Left ventricle myocardium inferior (tissue), 1 donor: ENCODE measurements around the gene IL12A. TPM values are rescaled to one million over a fixed set of nuclear protein-coding genes. Genes with fewer than 3 reads are reported as not detected.

Source experiments
- DNase-seq: peaks from one replicate; pipeline ENCODE4 v3.0.0-alpha.2; 2020
- H3K27ac ChIP-seq: fragments of 200-600 bp; replicated peaks from 2 replicates; pipeline ENCODE4 v1.8.0; 2021
- H3K27me3 ChIP-seq: fragments of 200-600 bp; 2 replicates; pipeline ENCODE4 v1.8.0; 2021; ENCODE audit warnings: low read depth
- H3K36me3 ChIP-seq: fragments of 200-600 bp; 2 replicates; pipeline ENCODE4 v1.8.0; 2021
- H3K4me1 ChIP-seq: fragments of 200-600 bp; 2 replicates; pipeline ENCODE4 v1.8.0; 2021
- H3K4me3 ChIP-seq: fragments of 200-600 bp; 2 replicates; pipeline ENCODE4 v1.8.0; 2021; ENCODE audit warnings: mild to moderate bottlenecking, moderate library complexity
- H3K9me3 ChIP-seq: fragments of 200-600 bp; replicated peaks from 2 replicates; pipeline ENCODE4 v1.8.0; 2021
- intact Hi-C: fragments of 100-400 bp; cut with micrococcal nuclease; formaldehyde crosslinking; loops from one replicate; pipeline ENCODE4 v1.11.0; 2022
- total RNA-seq: library from RNA; stranded (reverse); fragmentation: NEBNext Ultra II Directional; extraction: Animal tissue kit (Norgen Biotek cat#: 25700); gene quantifications from one replicate; pipeline ENCODE4 v1.2.1, GENCODE V29; 2021
- TF ChIP-seq, protein P1 (sequence below): fragments of 200-600 bp; IDR thresholded peaks from 2 replicates; pipeline ENCODE4 v1.8.0; 2021; ENCODE audit warnings: antibody characterized with exemption, mild to moderate bottlenecking, borderline replicate concordance
- donor health status: DM: no; HTN: yes; CAD: no; lungs with severe emphysema.

The IL12A gene
- total RNA-seq, 1 donor from 2014 or later, result 0.60 TPM

DNA sequence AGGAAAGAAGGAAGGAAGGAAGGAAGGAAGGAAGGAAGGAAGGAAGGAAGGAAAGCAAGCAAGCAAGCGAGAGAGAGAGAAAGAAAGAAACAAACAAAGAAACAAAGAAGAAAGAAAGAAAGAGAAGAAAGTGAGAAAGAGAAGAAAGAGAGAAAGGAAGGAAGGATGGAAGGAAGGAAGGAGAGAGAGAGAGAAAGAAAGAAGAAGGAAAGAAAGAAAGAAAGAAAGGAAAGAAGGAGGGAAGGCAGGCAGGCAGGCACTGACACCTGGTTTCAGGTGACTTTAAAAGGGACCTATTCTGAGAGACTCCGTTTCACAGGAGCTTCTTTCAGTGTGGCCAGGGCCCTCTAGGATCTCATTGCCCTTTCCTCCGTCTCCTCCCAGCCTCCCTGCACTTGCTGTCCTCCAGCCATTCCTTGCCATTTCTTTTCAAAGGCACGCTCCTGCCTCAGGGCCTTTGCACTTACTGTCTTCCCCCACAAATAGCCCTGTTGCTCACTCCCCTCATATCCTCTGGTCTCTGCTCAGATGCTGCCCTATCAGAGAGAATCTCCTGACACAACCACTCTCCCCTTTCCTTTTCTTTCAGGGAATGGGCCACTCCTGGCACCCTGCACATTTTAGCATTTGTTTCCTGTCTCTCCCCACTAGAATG, 31.5 kb downstream of the IL12A start:
- TF ChIP-seq, protein P1, sequence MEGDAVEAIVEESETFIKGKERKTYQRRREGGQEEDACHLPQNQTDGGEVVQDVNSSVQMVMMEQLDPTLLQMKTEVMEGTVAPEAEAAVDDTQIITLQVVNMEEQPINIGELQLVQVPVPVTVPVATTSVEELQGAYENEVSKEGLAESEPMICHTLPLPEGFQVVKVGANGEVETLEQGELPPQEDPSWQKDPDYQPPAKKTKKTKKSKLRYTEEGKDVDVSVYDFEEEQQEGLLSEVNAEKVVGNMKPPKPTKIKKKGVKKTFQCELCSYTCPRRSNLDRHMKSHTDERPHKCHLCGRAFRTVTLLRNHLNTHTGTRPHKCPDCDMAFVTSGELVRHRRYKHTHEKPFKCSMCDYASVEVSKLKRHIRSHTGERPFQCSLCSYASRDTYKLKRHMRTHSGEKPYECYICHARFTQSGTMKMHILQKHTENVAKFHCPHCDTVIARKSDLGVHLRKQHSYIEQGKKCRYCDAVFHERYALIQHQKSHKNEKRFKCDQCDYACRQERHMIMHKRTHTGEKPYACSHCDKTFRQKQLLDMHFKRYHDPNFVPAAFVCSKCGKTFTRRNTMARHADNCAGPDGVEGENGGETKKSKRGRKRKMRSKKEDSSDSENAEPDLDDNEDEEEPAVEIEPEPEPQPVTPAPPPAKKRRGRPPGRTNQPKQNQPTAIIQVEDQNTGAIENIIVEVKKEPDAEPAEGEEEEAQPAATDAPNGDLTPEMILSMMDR, result no peak

DNA sequence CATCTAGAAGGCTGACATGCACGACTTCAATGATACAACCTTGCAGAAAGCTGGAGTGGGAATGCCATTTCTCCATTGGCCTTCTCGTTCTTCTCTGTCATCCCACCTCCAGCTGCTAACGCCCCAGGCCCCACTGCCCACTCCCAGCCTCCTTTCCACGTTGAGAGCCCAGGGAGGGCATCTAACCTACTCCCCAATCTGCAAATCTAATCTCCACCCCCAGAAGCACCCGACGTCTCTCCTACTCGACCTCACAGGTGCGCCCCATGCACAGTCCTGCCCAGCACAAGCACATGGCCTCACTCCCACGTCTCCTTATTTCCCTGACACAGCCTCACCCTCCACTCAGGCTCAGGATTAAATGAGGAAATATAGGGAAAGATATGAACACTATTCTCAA, 33.4 kb downstream of the IL12A start:
- no peak overlapping the region for H3K27ac ChIP-seq
- no peaks in the 10 kb centered on the region for H3K36me3 ChIP-seq
- no peak overlapping the region for H3K4me3 ChIP-seq
- intact Hi-C loops, result no loop called here
- H3K4me1 ChIP-seq, result no peaks in the 10 kb centered on the region
- TF ChIP-seq, protein P1, result no peak
- no peaks in the 10 kb centered on the region for H3K9me3 ChIP-seq
- peaks cover 12% of the 10 kb centered on the region for H3K27me3 ChIP-seq
- DNase-seq, result no peak

More for the DNA sequence above, 31.5 kb downstream of the IL12A start:
- H3K4me1 ChIP-seq, result no peaks in the 10 kb centered on the region
- no peak overlapping the region for H3K27ac ChIP-seq
- H3K9me3 ChIP-seq, result no peaks in the 10 kb centered on the region
- H3K27me3 ChIP-seq, result peaks cover 12% of the 10 kb centered on the region
- intact Hi-C loops, result no loop called here
- H3K36me3 ChIP-seq, result no peaks in the 10 kb centered on the region
- H3K4me3 ChIP-seq, result no peak overlapping the region
- DNase-seq, result no peak

DNA sequence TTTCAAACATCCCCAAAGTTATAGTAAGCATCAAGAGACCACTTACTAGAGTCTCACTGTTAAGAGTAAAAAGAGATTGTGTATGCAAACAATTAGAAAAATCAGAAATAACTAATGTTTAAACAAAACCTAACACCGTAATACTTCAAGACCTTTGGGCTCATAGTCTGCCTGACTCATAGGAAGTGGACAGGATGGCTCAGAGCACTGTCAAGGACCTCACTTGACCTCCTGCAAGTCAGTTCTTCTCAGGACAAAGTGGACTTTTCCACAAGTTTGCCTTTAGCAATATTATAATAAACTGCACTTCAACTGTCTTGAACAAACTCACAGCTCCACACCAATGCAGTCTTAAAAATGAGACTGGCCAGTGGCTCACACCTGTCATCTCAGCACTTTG, 34.8 kb downstream of the IL12A start:
- intact Hi-C loops, result no loop called here

DNA sequence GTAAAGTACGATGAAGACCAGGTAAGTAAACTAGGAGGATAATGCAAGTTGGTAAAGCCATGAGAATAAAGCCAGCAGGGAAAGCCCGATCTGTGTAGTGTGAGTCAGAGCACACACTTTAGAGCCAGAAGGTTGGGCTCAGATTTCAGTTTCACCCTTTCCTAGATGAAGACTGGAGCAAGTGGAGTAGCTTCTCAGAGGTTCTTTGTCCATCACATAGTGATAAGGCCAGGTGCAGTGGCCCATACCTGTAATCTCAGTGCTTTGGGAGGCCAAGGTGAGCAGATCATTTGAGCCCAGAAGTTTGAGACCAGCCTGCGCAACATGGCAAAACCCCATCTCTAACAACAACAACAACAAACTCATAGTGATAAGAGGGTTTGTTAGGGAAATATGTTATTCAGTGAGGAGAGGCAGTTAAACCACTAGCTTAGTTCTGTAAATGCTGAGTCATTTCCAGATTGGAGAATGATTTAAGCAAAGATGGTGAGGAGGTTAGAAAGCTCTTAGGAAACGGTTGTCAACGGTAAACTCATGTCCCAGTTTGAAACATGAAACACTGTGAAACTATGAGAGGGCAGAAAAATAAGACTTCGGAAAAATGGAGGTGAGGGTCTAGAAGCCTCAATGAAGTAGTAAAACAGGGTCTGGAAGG, 39.0 kb downstream of the IL12A start:
- no peak for DNase-seq
- TF ChIP-seq, protein P1, result no peak
- no peaks in the 10 kb centered on the region for H3K27me3 ChIP-seq
- H3K4me1 ChIP-seq, result no peaks in the 10 kb centered on the region
- H3K27ac ChIP-seq, result no peak overlapping the region
- H3K36me3 ChIP-seq, result no peaks in the 10 kb centered on the region
- intact Hi-C loops, result no loop called here
- H3K4me3 ChIP-seq, result no peak overlapping the region
- no peaks in the 10 kb centered on the region for H3K9me3 ChIP-seq

More for the DNA sequence above, 34.8 kb downstream of the IL12A start:
- H3K36me3 ChIP-seq, result no peaks in the 10 kb centered on the region
- peaks cover 12% of the 10 kb centered on the region for H3K27me3 ChIP-seq
- H3K4me3 ChIP-seq, result no peak overlapping the region
- DNase-seq, result no peak
- no peak overlapping the region for H3K27ac ChIP-seq
- TF ChIP-seq, protein P1, result no peak
- no peaks in the 10 kb centered on the region for H3K9me3 ChIP-seq
- no peaks in the 10 kb centered on the region for H3K4me1 ChIP-seq

DNA sequence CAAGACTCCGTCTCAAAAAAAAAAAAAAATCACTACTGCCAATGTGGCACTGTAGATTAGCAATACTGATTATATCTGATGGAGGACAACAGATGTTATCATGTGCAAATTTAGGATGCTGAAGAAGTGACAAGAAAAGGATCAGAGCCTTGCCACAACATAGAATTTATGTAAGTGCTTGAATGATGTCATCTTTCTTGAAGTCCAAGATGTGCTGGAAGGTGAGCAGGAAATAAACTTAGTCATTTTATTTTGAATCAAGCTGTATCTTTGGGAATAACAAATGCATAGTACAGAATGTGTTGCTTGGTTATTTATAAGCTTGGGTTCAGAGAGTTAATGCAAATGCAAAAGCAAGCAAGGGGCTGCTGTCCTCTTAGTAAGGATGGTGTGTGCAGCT, 47.1 kb downstream of the IL12A start:
- peaks cover 8% of the 10 kb centered on the region for H3K4me1 ChIP-seq
- H3K27me3 ChIP-seq, result peaks cover 50% of the 10 kb centered on the region
- no peak overlapping the region for H3K27ac ChIP-seq
- H3K36me3 ChIP-seq, result no peaks in the 10 kb centered on the region
- no peak for DNase-seq
- TF ChIP-seq, protein P1, result no peak
- no peaks in the 10 kb centered on the region for H3K9me3 ChIP-seq
- intact Hi-C loops, result no loop called here
- H3K4me3 ChIP-seq, result no peak overlapping the region
